ENCODE measurements around the gene HSD17B11. TPM values are rescaled to one million over a fixed set of nuclear protein-coding genes. Genes with fewer than 3 reads are reported as not detected.

The HSD17B11 gene
- total and polyA plus RNA-seq, 2 experiments from 2014 or later, result 76.0 to 171 TPM

DNA sequence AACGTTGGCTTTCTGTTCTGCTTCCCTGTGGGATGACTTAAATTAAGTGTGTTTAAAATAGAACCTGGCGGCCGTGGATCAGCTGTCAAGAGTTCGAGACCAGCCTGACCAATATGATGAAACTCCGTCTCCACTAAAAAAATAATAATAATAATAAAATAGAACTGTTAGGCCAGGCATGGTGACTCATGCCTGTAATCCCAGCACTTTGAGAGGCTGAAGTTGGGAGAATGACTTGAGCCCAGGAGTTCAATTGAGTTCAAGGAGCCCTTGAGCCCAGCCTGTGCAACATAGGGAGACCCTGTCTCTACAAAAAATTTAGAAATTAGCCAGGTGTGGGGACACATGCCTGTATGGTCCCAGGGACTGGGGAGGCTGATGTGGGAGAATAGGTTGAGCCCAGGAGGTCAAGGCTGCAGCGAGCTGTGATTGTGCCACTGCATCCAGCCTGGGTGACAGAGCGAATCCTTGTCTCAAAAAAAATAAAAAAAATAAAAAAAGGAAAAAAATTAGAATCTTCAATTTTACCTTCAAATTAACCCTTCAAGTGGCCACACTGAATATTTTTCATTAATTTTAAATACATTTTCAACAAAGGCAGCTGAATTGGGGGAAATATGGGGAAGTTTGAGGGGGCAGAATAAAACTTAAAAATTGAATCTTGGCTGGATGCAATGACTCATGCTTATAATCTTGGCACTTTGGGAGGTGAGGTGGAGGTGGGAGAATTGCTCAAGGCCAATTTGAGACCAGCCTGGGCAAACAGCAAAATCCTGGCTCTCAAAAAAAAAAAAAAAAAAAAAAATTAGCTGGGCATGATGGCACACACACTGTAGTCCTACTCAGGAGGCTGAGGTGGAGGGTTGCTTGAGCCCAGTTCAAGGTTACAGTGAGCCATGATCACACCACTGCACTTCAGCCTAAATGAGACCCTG is 36.6 kb downstream of the HSD17B11 start:
- Histone ChIP-seq H3K36me3 (replicated peaks; ENCODE audit: insufficient read depth, low read depth) (no peaks in the 10 kb centered on the region), H3K79me2 (no peaks in the 10 kb centered on the region), H4K20me1 (ENCODE audit: insufficient read depth, poor library complexity, severe bottlenecking) (no peaks in the 10 kb centered on the region), H3K27ac (peak overlapping the region; percentile 32), H3K9me2 (replicated peaks; ENCODE audit: insufficient read depth) (no peaks in the 10 kb centered on the region), H3K4me3 (no peak overlapping the region), H3K4me1 (ENCODE audit: insufficient read depth) (no peaks in the 10 kb centered on the region), H3K4me2 (no peak overlapping the region), H3K27me3 (no peaks in the 10 kb centered on the region), H2AFZ (no peak overlapping the region), H3K9me3 (ENCODE audit: low read depth) (no peaks in the 10 kb centered on the region)
- no peak for DNase-seq (ENCODE audit: low spot score)
- TF ChIP-seq CTCF (IDR thresholded peaks at IDR 0.05; ENCODE audit: poor library complexity), result no peak
- TF ChIP-seq EZH2 (IDR thresholded peaks at IDR 0.05; ENCODE audit: borderline replicate concordance), result no peak
- WGBS (ENCODE audit: low lambda C conversion rate, missing lambda C conversion rate), result 80% methylated on average over 7 of the region's 7 CpGs

DNA sequence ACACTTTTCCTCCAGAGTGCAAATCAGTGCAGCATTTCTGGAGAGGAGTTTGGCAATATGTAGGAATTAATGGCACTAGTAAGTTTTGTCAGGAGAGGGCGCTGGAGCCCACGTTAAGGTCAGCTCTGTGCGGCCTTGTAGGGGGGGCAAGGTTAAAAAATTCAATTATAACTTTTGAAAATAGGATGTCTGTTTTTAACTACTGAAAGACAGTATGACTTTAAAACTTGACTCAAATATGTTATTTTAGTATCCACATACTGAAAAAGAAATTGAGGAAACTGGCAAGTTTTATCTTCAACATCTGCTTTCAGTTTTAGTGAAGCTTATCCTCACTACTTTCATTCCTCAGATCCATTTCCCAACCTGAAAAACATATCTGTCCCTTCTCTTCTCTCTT is 37.4 kb downstream of the HSD17B11 start:
- no peaks in the 10 kb centered on the region for H4K20me1 ChIP-seq (ENCODE audit: insufficient read depth, poor library complexity, severe bottlenecking)
- no peaks in the 10 kb centered on the region for H3K79me2 ChIP-seq
- no peak overlapping the region for H3K4me2 ChIP-seq
- H3K4me3 ChIP-seq, result no peak overlapping the region
- no peaks in the 10 kb centered on the region for H3K27me3 ChIP-seq
- H3K9me2 ChIP-seq (replicated peaks; ENCODE audit: insufficient read depth), result no peaks in the 10 kb centered on the region
- no peak overlapping the region for H2AFZ ChIP-seq
- DNase-seq (ENCODE audit: low spot score), result peak; percentile 62
- H3K9me3 ChIP-seq (ENCODE audit: low read depth), result no peaks in the 10 kb centered on the region
- H3K27ac ChIP-seq, result peak overlapping the region; percentile 32
- no peaks in the 10 kb centered on the region for H3K4me1 ChIP-seq (ENCODE audit: insufficient read depth)
- 25% methylated on average over 3 of the region's 3 CpGs for WGBS (ENCODE audit: low lambda C conversion rate, missing lambda C conversion rate)
- no peaks in the 10 kb centered on the region for H3K36me3 ChIP-seq (replicated peaks; ENCODE audit: insufficient read depth, low read depth)
- TF ChIP-seq CTCF (IDR thresholded peaks at IDR 0.05; ENCODE audit: poor library complexity) (peak; percentile 50), EZH2phosphoT487 (IDR thresholded peaks at IDR 0.05; ENCODE audit: low read depth, severe bottlenecking, unreplicated experiment) (no peak), EZH2 (IDR thresholded peaks at IDR 0.05; ENCODE audit: borderline replicate concordance) (no peak)

- H2AFZ ChIP-seq, result no peak overlapping the region
- H3K36me3 ChIP-seq (replicated peaks; ENCODE audit: insufficient read depth, low read depth), result no peaks in the 10 kb centered on the region
- H3K9me3 ChIP-seq (ENCODE audit: low read depth), result no peaks in the 10 kb centered on the region
- H3K4me1 ChIP-seq (ENCODE audit: insufficient read depth), result no peaks in the 10 kb centered on the region
- H3K27me3 ChIP-seq, result no peaks in the 10 kb centered on the region
- DNase-seq (ENCODE audit: low spot score), result no peak
- no peak overlapping the region for H3K4me3 ChIP-seq
- no peaks in the 10 kb centered on the region for H3K9me2 ChIP-seq (replicated peaks; ENCODE audit: insufficient read depth)
- H4K20me1 ChIP-seq (ENCODE audit: insufficient read depth, poor library complexity, severe bottlenecking), result no peaks in the 10 kb centered on the region
- no peak overlapping the region for H3K27ac ChIP-seq
- H3K4me2 ChIP-seq, result no peak overlapping the region
- TF ChIP-seq EZH2phosphoT487 (IDR thresholded peaks at IDR 0.05; ENCODE audit: low read depth, severe bottlenecking, unreplicated experiment) (no peak), CTCF (IDR thresholded peaks at IDR 0.05; ENCODE audit: poor library complexity) (no peak), EZH2 (IDR thresholded peaks at IDR 0.05; ENCODE audit: borderline replicate concordance) (no peak)
- H3K79me2 ChIP-seq, result peaks cover 6% of the 10 kb centered on the region
These were observed 45.8 kb downstream of the HSD17B11 start for GRCh38 chr4:87345139-87345538.

Data from hepatocyte (in vitro differentiated cells).